Eye (tissue), 1 donor: ENCODE measurements around the gene SUGT1.
"Not testable (repeated sequence)": the region's sequence is repeated elsewhere in the genome, so short reads cannot be mapped to it uniquely, and the experiment has no call there.

Experiments used
- DNase-seq: peaks from one replicate; pipeline ENCODE4 v3.0.0-alpha.2; 2015

Gene SUGT1

DNA sequence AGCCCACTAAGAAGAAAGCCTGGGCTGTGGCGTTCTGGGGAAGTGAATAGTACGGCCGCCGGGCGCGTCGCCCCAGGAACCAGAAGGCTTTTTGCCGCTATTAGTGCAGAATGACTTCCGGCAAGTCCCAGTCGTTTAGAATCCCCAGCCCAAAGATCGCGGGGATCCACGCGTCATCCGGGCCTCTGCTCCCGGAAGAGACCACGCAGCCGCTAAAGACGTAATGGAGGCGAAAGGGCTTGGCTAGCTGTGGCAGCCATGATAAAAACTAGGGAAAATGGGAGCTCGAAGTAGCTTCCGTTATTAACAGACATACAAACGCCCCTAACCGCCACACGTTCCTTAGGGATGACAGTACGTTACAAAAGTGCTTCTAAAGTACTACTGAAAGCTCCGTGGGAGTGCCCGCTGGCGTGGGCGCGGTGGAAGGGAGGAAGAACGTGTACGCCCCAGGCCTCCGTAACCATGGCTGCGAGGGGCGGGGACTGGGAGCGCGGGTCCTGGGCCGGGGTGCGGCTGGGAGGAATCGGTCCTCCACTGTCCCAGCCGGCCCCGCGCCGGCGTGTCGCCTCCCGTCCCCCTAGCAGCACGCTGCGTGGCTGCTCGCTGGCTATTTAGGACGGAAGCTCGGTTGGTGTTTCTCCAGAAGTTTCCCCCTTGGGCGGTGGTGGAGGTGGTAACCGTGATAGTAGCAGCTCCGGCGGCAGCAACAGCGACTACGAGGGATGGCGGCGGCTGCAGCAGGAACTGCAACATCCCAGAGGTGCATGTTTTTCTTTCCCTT, at the start of gene SUGT1:
TSS of gene SUGT1 (plus strand) at position 641 of the 784 bp plus-strand sequence. CDS start at position 726, 85 bp downstream.
- DNase-seq, result peak; percentile 99

DNA sequence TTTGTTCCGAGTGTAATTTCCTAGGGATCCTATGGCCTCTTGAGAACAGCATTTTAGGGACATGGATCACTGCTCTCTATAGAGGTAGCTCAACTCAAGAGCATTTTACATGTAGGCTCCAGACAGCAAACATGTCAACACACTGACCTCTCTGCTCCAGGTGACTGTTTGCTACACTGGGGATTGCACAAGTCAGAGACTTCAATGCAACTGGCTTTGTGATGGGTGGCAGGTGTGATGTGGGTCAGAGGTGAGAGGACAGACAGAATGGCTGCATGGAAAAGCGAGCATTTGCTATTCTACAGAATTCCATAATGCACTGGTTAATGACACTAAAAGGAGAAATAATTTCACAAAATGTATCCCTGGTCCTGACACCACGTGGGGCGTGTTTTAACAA, 49.3 kb upstream of the SUGT1 start:
- not testable (repeated sequence) for DNase-seq

DNA sequence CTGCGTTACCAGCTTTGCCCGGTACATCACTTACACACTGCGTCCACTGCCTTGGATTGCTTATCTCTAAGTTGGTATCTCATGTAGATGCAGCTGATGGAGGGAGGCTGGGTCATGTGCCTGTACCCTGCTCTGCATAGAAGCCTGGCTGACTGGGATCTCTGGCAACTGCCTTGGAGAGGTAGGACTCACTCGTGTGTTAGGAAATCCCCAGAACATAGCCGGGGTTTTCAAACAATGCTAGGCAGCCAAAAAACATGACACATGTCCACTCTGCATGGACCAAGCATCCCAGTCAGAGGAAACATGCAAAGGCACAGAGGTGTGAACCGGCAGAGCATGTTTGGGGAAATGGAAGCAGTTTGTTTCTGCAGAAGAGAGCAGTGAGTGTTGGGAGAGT, 46.5 kb upstream of the SUGT1 start:
- not testable (repeated sequence) for DNase-seq

DNA sequence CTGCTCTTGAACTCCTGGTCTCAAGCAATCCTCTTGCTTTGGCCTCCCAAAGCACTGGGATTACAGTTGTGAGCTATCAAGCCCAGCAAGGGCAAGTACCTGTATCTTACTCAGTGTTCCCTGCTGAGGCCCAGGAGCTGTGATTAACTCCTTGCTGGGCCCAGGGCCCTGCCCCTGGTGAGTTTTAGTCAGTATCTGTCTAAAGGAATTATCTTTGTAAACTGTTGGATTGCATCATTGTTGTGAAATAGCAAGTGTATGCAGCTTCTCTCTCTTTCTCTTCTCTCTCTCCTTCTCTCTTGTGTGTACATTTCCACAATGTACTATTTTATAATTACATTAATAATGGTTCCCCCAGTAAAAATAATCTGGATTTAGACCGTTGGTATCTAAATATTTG, 45.8 kb upstream of the SUGT1 start:
- DNase-seq, result not testable (repeated sequence)

DNA sequence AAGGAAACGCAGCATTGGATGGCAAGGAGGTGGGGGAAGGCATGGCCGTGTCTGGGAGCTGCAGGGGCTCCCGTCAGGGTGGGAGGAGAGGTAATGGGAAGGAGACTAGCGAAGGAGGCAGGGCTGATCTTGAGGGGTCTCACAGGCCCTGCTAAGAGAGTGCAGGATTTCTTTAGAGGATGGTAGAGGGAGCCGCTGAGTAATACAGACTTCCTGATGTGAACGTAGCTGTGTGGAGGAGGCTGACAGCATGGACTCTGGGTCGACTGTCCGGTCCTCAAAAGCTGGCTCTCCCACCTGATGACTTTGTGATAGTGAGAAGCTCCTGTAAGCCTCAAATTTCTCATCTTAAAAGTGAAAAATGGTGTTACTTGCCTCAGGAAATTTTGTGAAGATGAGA, 44.5 kb upstream of the SUGT1 start:
- DNase-seq, result not testable (repeated sequence)

DNA sequence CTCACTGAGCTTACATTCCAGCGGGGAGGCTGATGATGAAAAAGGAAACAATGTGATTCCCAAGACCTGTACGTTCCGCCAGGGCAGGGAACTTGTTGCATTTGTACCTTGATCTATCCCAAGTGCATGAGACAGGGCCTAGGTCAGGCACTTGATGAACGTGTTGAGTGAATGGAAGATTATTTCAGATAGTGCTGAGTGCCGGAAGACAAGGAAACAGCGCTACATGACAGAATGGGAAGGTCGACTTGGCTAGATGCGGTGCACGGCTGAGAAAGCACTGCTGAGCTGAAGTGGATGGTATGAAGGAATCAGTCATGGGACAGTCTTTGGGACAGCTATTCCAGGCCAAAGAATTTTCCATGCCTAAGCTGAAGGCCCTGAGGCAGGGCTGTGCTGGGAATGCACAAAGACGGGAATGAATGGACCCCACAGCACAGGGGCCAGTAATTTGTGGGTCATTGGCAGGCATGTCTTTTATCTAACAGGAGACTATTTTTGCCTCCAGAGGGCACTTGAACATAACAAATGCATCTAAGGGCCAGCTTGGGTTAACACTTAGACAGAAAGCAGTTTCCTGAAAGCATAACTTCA, 43.5 kb upstream of the SUGT1 start:
- DNase-seq, result peak; percentile 65

DNA sequence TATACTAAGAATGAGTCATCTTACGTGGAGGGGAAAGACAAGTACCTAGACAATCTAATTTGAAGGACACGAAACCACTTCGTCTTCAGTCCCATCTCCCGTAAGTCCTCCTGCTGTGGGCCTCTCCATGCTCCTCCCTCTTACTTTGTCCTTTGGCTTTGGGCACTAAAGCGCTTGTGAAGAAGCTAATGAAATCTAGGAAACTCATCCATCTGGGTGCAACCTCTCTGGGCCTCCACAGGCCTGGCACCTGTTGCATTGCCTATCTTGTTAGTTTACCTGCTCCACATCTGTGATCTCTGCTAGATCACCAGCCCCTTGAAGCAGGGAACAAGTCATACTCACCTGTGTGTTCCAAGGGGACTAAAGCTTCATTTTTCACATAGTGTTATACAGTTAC, 42.5 kb upstream of the SUGT1 start:
- DNase-seq, result not testable (repeated sequence)

DNA sequence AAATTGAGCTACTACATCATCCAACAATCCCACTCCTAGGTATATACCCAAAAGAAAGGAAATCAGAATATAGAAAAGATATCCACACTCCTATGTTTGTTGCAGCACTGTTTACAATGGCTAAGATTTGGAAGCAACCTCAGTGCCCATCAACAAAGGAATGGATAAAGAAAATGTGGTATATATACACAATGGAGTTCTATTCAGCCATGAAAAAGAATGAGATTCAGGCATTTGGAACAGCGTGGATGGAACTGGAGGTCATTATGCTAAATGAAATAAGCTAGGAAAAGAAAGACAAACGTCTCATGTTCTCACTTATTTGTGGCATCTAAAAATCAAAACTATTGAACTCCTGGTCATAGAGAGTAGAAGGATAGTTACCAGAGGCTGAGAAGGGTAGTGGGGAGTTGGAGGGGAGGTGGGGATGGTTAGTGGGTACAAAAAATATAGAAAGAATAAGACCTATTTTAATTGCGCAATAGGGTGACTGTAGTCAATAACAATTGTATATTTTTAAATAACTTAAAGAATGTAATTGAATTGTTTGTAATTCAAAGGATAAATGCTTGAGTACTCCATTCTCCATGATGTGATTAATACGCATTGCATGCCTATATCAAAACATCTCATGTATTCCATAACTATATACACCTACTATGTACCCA, 37.4 kb upstream of the SUGT1 start:
- no peak for DNase-seq

DNA sequence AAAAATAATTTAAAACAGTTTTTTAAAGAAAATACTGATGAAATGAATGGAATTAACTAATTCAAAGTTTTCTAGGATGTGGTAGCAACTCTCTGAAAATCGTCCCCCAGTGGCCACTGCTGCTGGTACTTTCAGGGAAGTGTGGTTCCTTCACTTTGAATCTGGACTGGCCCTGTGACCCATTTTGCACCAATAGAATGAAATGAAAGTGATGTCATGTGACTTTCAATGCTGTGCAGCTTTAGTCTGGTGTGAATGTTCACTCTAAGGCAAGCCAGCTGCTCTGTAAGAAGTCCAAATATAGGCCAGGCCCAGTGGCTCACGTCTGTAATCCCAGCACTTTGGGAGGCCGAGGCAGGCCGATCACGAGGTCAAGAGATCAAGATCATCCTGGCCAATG, 36.8 kb upstream of the SUGT1 start:
- no peak for DNase-seq

DNA sequence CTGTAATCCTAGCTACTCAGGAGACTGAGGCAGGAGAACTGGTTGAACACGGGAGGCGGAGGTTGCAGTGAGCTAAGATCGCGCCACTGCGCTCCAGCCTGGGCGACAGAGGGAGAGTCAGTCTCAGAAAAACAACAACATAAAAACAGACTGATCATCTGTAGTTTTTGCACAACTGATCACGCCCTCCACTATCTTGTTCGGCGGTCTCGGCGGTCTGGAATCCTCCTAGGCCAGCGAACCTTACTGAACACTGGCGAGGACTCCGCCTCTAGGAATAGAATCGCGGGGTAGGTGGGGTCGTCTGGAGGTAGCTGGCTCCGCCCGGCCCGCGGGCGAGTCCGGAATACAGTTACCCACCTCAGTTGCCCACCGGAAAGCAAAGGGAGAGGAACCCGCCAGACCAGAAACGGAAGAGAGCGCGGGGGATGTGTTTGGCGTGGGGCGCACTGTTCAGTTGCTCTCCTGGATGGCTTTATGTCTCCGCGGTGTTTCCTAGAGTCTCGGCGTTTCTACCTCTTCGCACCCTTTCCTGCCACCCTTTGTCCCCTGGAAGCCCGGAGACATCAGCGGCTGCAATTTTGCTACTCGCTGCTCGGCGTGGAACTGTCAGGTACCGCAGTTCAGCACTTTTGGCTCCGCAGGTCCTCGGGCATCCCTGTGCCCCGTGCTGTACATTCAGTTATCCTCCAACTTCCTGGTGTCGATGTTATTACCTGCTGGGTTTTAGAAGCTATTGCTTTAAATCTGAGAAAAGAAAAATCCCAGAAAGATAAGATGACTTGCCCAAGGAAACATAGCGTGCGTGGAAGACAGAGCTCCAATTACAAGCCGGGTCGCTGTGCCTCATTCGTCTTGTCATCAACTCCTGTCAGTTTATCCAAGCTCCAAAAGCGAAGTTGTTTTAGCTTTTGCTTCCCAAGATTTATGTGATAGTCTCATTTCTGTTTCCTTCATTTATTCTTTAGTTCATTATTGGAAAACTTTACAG, 35.3 kb upstream of the SUGT1 start:
- peak; percentile 93 for DNase-seq

DNA sequence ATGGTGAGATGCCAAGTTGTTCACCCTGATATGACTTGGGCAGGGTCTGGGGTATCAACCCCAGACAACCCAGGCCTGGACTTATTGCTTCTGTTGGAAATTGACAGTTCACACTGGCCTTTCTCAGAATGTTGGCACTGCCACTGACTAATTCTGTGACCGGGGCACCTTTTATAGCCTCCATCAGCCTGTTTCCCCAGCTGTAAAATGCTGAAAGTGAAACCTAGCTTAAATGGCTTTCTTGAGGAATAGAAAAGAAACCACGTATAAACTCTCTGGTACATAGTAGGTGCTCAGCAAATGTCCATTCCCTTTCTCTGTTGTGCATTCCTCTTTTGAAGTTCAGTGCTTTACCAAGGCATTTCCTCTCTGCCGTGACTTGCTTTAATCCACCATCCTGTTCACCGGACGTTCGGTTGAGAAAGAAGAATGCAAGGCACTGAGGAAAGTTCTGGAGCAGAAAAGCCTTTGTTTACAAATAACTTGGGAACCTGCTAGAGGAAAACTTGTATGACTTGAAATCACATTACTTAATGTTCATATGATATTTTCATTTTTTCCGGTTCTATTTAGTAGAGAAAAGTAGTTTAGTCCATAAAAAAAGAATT, 21.4 kb upstream of the SUGT1 start:
- not testable (repeated sequence) for DNase-seq

DNA sequence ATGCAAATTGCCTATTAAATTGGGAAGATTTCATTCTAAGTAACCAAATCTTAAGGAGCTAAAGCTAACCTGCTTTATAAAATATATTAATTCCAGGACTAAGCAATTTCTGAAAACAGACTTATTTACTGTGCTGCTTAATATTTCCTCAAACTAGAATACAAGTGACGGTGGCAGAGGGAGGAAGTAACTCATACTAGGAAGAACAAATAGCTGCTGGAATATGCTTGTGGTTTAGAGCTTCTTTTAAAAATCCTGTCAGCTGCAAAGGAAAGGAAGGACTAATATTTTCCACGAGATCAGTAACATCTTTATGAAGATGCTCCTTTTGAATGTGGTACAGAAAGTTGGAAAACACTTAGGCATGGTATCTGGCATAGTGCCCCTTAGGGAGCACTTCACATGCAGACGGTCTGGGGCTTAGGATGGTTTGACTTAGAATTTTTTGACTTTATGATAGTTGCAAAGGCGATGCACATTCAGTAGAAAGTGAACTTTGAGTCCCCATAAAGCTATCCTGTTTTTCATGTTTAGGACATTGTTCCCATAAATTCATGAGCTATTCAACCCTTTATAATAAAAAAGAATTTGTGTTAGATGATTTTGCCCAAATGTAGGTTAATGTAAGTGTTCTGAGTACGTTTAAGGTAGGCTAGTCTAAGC, 13.8 kb upstream of the SUGT1 start:
- DNase-seq, result no peak

DNA sequence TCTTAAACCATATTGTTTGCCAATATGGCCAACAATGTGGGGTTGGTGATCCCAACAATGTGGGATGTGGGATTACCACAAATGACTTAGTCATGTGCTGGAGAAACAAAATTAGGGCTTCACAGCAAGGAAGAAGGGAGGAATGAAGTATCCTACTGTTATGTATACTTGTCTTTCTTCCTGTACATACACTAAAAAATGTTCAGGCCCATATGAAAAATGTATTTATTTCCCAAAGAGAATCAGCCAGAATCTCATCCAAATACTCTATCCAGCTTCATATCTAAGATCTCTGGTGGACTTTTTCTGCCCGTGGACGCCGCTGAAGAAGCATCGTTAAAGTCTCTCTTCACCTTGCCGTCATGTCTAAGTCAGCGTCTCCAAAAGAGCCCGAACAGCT, 10.5 kb upstream of the SUGT1 start, which contains the start of gene HNRNPA1L2:
TSS of gene HNRNPA1L2 (plus strand) at position 301 of the 400 bp plus-strand sequence. CDS start at position 363, 62 bp downstream.
- DNase-seq, result no peak

DNA sequence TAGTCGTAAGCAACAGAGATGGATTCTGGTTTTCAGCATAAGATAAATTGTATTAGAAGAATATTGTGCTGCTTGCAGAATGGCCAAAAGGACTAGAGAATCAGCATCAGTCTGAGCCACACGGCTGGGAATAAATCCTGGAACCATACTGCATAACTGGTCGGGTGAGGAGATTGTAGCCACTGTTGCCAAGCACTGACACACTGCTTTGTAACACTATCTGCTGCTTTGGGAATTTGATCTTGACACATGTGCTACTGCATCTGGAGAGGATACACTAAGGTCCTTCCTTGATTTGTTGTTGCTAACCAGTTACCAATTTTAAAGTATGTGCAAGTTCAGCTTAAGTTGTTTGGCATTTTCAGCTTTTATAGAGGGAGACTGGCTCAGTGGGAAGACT, 8.5 kb upstream of the SUGT1 start:
- no peak for DNase-seq

DNA sequence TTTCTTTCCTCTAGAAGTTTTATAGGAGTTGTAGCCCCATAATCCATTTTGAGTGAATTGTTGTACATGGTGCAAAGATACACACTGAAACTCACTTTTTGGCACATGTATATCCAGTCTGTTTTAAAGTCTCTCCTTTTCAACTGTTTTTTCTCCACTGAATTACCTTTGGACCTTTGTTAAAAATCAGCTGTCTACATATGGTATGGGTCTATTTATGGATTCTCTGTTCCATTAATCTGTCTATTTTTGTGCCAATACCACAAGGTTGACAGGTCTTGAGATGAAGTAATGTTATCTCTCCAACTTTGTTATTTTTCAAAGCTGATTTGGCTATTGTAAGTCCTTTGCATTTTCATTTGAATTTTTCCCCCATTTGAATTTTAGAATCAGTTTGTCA, 5.7 kb upstream of the SUGT1 start:
- DNase-seq, result no peak

DNA sequence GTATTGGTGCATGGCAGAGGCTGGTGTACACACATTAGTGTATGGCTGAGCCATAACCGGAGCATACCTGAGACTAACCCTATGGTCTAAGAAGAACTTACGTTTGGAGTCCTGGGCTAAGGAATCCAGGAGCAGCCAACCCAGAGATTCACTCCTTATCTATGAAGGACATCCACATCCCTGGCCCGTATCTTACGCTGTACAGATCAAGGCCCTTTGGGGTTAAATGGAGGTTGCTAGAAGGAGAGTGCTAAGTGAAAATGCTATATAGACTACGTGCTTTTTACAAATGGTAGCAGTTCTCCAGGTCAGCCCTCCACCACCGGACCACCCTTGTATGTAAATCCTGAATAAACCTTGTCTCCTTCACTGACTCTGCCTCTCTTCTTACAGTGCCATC, 1.9 kb upstream of the SUGT1 start:
- peak; percentile 26 for DNase-seq

DNA sequence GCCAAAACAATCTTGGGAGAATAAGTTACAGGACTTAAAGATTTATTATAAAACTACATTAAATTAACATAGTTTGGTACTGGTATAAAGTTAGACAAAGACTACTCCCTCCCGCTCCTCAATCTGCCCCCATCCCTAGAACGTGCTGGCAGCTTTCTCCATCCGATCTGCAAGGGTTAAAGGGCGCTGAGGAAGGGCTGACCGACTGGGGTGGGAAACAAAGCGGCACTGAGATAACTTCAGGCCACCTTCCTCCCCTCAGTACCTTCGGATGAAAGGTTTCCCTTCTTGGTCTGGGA, 790 bp upstream of the SUGT1 start:
- DNase-seq, result no peak

DNA sequence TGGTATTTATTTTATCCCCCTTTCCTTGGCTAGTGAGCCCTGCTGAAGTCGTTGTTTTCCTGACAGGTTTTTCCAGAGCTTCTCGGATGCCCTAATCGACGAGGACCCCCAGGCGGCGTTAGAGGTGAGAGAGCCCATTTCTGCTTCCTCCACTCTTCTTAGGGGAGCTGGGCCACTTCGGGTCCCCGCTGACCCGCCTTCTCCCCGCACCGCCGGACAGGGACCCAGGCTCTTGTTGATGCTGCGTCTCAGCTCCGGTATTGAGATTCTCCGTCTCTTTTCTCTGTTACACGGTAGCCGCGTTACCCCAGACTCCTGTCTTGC, 306 bp downstream of the SUGT1 start:
- DNase-seq, result no peak

DNA sequence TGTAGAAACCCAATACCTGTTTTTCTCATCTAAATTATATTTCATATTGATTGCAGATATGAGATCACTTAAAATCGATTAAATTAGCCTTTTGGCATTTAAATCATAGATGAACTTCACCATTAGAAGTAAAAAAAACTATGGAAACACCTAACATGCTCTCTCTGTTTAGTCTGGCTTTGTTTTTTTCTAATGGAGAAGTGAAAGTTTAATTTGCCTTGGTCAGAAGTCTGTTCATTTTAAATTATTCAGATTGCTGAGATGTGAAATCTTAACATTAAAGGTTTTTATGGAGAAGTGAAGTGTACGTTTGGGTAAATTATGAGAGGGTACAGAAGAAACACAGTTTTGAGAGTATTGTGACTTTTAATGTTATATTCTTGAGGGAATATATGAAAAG, 6.7 kb downstream of the SUGT1 start:
- DNase-seq, result no peak

DNA sequence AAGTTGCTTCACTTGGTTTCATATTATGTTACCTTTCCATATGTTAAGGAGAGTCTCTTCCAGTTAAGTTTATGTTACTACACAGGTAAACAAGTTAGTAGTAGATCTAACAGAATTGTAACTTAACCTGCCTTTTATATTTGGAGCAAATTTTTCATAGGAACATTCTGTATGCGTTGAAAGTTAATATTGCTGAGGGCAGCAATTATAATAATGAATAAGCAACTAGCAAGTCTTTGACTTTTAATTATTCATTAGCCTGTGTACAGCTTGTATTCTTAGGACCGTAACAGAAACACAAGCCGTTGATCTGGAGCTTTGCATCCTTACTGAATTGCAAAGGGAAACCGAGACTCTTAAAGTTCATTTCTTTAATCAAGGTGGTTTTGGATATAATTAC, 11.6 kb downstream of the SUGT1 start:
- no peak for DNase-seq

DNA sequence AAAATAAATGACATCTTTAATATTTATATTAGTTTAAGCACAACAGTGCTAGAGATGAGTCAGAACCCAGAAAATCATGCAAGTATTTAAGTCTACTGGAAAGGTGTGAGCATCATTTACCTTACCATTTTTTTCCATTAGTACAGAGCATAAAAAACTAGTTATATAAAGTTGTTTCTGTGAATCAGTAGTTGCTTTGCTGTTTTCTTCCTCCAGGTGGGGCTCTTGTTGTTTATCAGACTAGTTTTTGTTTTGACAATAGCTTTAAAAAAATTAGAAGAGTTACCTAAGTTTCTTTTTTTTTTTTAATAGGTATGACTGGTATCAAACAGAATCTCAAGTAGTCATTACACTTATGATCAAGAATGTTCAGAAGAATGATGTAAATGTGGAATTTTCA, 12.7 kb downstream of the SUGT1 start:
- DNase-seq, result peak; percentile 27

DNA sequence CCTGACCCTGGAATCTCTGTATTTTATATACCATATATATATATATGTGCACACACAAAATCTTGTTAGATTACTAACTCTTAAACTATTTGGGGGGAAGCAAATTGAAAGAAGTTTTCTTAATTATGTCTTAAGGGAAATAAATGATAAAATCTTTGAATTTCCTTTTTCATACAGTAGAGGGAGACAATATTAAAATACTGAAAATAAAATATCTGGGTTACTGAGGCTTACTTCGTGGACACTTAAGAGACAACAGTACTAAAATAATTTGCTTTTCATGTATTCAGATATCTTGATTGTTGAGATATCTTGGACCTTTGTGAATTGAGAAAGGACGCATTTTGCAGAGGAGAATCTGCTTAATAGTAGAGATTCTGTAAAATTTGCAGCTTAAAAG, 17.0 kb downstream of the SUGT1 start:
- no peak for DNase-seq
